Measurements from ENCODE around the gene IFNL2.
"Not testable (repeated sequence)": the region's sequence is repeated elsewhere in the genome, so short reads cannot be mapped to it uniquely, and the experiment has no call there.

Gene IFNL2

DNA sequence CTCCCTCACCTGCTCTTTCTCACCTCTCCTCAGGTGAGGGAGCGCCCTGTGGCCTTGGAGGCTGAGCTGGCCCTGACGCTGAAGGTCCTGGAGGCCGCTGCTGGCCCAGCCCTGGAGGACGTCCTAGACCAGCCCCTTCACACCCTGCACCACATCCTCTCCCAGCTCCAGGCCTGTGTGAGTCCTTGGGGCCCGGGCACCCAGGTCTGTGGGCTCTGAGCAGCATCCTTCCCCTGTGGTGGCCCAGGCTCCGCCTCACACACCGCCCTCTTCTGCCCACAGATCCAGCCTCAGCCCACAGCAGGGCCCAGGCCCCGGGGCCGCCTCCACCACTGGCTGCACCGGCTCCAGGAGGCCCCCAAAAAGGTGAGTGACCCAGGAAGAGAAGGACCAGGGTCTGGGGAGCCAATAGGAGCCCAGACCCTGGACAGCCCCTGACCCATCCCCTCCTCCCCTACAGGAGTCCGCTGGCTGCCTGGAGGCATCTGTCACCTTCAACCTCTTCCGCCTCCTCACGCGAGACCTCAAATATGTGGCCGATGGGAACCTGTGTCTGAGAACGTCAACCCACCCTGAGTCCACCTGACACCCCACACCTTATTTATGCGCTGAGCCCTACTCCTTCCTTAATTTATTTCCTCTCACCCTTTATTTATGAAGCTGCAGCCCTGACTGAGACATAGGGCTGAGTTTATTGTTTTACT is 29.9 kb downstream of the IFNL2 start:
- DNase-seq, result no peak

- no peak for DNase-seq
These were observed 31.2 kb downstream of the IFNL2 start for GRCh38 chr19:39299404-39299803.

DNA sequence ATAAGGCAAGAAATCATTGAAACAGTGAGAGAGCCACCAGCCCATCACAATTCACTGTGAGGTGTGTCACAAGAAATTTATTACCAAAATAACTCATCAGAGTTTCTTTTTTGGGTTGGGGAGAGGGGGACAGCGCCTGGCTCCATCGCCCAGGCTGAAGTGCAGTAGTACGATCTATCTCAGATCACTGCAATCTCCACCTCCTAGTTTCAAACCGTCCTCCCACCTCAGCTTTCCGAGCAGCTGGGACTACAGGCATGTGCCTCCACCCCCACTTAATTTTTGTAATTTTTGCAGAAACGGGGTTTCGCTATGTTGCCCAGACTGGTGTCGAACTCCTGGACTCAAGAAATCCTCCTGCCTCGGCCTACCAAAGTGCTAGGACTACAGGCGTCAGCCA is 31.6 kb downstream of the IFNL2 start:
- DNase-seq, result no peak

GRCh38 chr19:39301021-39301420 is 32.8 kb downstream of the IFNL2 start:
- DNase-seq, result no peak

- DNase-seq, result no peak
These were observed 33.4 kb downstream of the IFNL2 start for GRCh38 chr19:39301562-39301961.

DNA sequence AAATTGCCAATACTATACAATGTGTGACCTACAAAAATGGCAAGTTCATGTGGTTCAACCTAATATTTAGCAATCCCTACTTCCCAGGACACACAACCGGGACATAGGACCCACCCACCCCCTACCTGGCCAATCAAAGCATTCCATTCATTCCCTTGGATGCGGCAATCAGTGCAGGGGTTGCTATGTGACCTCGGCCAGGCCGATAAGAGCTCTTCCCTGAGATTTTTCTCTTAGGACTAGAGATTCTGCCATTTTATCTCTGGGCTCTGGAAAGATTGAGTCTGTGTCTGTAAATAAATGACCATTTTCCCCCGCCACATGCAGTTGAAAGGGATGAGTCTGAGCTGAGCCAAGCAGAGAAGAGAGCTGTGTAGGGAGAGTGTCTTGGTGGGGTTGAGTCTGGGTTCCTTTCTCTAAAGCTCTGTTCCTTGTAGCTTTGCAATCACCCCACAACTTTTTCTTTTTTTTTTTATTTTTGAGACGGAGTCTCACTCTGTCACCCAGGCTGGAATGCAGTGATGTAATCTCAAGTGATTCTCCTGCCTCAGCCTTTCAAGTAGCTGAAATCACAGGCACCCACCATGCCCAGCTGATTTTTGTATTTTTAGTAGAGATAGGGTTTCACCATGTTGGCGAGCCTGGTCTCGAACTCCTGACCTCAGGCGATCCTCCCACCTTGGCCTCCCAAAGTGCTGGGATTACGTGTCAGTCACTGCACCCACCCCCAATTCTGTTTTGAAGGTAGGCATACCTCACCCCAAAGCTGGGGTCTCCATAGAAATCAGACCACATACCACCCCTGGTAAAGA is 35.4 kb downstream of the IFNL2 start:
- no peak for DNase-seq

DNA sequence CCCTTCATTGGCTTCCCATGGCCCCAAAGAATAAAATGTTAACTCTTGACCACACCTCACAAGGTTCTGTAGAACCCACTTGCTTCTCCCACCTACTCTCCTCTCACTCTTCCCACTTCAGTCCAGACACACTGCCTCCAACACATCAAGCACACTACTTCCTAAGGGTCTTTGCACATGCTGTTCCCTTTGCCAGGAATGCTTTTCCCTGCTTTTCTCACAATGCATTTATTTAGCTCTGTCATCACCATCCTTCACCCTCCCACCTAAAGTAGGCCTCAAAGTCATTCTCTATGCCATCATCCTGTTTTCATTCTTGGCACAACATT is 36.0 kb downstream of the IFNL2 start:
- DNase-seq, result no peak

GRCh38 chr19:39304701-39305571 is 36.7 kb downstream of the IFNL2 start:
- DNase-seq, result no peak

GRCh38 chr19:39306075-39306474 is 37.9 kb downstream of the IFNL2 start:
- DNase-seq, result no peak

- no peak for DNase-seq
These were observed 39.0 kb downstream of the IFNL2 start for GRCh38 chr19:39307046-39307821.

DNA sequence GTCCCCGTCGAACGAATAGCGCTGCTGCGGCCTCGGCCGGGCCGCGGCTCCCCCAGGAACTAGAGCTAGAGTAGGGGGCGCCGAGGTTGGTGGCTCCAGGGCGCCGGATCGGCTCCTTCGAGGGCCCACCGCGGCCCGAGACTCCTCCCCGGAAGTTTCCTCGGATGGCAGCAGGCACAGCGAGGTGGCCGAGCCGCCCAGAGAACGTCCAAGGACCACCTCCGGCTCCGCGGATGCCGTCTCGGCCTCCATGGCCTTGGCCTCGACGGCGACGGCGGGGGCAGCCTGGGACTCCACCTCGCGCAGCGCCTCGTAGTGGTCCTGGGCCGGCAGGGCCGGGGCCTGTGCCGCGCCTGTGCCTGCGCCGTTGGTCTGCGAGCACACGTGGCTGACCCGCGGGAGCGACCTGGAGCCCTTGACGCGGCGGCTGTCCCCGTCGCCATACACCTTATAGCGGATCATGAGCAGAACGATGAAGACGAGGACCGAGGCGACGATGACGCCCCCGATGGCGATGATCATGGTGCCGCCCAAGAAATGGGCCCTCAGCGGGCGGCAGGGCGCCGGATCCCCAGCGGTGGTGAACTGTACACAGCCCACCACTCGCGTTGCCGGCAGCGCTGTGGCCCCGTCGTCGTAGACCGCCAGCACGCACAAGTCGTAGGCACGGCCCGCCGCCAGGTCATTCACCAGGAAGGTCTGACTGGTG is 39.8 kb downstream of the IFNL2 start:
- no peak for DNase-seq

DNA sequence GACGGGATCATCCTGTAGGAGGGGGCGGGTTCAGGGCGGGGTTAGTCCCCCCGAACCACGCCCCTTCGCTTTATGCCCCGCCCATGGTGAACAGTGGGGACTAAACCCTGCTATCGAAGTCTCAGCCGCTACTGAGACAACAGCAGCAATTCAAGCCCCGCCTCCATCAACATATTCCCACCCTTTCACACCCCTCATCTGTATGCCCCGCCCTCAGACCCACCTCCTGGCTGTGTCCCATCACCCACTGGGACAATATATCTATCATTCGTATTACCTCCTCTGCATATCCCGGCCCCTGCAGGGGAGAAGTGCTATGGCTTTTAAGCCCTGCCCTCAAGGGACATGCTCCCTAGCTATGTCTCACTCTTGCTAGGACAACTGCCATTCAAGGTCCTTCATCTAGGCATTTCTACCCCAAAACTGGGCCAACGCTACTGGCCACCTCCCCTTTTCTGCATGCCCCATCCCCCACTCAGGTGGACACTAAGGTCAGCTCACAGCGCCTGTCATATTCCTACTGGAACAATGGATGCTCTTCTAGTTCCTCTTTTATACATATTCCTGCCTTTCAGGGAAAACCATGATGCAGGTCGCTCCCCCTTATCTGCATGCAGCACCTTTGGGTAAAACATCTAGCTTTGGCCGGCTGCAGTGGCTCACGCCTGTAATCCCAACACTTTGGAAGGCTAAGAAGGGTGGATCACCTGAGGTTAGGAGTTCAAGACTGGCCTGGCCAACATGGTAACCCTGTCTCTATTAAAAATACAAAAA is 40.5 kb downstream of the IFNL2 start:
- no peak for DNase-seq

DNA sequence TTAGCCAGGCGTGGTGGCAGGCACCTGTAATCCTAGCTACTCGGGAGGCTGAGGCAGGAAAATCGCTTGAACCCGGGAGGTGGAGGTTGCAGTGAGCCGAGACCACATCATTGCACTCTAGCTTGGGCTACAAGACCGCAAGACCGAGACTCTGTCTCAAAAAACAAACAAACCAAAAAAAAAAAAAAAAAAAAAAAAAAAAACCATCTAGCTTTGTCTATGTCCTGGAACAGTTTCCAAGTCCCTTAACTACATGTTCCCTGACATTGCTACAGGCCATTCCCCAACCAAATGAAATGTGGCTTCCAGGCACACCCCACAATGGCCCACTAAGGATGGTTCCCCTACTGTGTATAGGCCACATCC is 41.1 kb downstream of the IFNL2 start:
- DNase-seq, result not testable (repeated sequence)

DNA sequence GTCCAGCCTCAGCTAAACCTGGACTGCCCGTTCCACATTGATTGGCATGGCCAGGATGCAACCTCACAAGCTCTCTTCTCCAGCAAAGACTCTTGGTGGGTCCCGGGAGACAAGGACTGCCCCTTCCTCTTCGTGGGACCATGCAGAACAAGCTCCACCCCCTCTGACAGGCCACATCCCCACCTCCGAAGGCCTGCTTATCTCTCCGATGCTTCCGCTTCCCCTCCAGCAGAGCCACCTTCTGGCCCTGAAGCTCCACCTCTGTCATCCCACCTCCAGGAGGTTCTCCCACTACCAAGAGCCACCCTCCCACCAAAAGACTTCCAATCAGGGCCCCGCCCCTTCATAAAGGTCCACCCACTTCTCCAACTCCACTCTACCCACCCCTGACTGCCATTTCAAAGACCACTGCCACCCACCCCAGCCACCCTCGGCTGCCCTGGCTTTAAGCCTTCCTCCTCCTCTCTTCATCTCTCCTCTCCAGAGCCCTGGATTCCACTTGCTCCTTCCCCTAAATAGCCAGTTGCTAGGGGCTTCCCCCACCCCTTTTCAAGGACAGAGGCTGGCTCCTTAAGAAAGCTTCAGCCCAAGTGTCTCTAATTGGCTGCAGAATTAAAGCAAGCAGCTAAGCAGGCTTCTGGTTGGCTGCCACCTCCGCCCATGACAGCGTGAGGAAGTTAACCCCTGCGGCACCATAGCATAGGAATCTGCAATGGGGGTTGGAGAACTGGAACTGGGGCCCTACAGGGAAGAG is 42.5 kb downstream of the IFNL2 start:
- peak in 1 of 2 donors; percentile 19 for DNase-seq

- DNase-seq, result no peak
These were observed 46.0 kb downstream of the IFNL2 start for GRCh38 chr19:39314016-39314728.

DNA sequence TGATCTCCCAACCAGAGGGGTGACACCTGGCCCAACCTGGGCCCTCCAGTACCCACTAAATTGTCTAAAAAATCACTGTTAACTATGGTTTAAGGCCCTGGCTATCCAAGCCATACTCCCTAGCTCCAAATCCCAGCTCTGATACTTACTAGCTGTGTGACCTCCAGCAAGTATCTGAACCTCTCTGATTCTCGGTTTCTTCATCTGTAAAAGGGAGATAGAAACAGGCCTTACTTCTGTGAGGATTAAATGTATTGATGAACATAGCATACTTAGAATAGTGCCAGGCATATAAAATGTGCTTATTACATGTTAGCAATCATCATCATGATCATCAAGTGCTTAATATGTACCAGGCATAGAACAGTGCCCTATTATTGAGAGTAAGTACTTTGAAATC is 47.7 kb downstream of the IFNL2 start:
- DNase-seq, result no peak

DNA sequence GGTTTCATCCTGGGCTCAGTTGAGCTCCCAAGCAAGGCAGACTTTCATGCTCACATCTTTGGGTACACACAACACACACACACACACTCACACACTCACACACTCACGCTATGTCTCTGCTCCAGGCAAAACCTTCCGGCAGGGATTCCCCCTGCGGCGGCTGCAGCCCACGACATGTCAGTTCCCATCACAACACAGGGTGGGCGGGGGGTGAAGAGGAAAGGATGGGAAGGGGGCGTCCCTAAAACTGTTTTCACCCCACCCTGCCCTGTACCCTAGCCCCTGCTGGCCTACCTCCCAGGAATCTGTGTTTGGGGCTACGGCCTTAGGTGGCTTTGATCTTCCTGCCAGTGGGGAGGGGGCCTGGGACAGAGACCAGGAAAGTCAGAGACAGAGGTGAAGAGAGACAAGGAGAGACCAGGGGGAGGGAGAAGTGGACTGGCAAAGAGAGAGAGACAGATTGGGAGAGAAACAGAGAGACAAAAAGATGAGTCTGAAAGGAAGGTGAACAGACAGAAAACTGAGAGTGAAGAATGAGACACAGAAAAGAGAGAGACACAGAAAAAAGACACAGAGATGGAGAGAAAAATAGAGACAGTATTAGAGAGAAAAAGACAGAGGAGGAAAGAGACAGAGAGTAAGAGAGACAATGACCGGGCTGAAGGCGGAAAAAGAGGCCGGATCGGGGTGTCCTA is 48.6 kb downstream of the IFNL2 start:
- no peak for DNase-seq

DNA sequence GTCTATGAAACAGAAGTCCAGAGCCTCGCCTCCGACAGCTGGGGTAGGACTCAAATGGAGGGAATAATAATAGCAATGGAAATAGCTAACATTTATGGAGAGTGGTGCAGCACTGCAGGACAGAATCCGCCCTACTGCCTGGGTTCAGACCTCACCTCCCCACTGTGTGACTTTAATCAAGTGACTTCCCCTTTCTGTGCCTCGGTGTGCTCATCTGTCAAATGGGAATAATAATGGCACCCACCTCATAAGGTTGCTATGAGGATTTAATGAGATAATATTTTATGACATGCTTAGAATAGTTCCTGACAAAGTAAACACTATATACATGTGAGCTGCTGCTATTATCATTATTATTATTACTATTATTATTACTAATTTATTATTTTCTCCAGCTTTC is 49.3 kb downstream of the IFNL2 start:
- DNase-seq, result no peak

GRCh38 chr19:39318071-39318470 is 49.9 kb downstream of the IFNL2 start:
- no peak for DNase-seq
